ENCODE measurements around the gene TMPRSS7. TPM values are rescaled to one million over a fixed set of nuclear protein-coding genes. Genes with fewer than 3 reads are reported as not detected.

Gene TMPRSS7
- polyA plus RNA-seq, 3 donors, result not detected

DNA sequence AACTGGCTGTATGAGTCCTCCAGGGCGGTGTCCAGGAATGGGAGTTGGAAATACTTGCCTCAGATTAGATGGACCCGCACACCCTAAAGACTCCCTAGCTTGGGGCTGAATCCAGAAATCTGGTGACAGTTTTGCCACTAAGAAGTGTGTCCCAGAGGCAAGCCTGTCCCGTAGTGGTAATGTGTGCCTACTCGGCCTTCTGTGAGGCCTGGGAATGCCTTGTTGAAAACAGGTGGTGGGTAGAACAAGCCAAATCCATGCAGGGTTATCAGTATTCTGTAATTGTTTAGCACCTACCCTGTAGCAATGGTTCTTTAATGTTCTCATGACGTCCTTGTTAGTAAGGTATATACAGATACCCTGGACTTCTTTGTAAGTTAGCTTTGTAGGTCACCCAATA lies 53.2 kb downstream of the TMPRSS7 start:
- peak overlapping the region in 1 of 2 donors; percentile 92 for H3K4me3 Mint-ChIP-seq
- intact Hi-C loops (cut with micrococcal nuclease), result no loop called here
- Histone ChIP-seq H3K9ac (ENCODE audit: insufficient read depth, low read length, poor library complexity, severe bottlenecking) (no peak overlapping the region), H3K36me3 (replicated peaks in 1 of 2; ENCODE audit: control insufficient read depth in 1 of 2, insufficient read depth in 2 of 2, low read length in 2 of 2) (no peaks in the 10 kb centered on the region), H3K4me3 (replicated peaks in 1 of 3; ENCODE audit: low read depth in 2 of 3, low read length in 3 of 3) (no peak overlapping the region), H3K9me3 (replicated peaks in 1 of 2; ENCODE audit: control insufficient read depth in 1 of 2, insufficient read depth in 1 of 2, low read length in 2 of 2) (peaks cover 0 to 8% of the 10 kb centered on the region in 2 donors), H3K27ac (ENCODE audit: low read depth in 1 of 2, low read length in 2 of 2) (no peak overlapping the region), H3K27me3 (ENCODE audit: control insufficient read depth in 2 of 2, insufficient read depth in 2 of 2, low read length in 2 of 2) (peaks cover 89 to 94% of the 10 kb centered on the region in 2 donors), H3K4me2 (replicated peaks; ENCODE audit: extremely low read depth, low read length, poor library complexity, severe bottlenecking) (no peak overlapping the region), H2AFZ (ENCODE audit: insufficient read depth, low read depth, low read length, poor library complexity, severe bottlenecking) (no peak overlapping the region), H4K20me1 (ENCODE audit: insufficient read depth, low read length) (no peaks in the 10 kb centered on the region), H3K79me2 (ENCODE audit: insufficient read depth, low read length) (no peaks in the 10 kb centered on the region), H3K4me1 (ENCODE audit: control insufficient read depth in 1 of 2, insufficient read depth in 2 of 2, low read length in 2 of 2) (peaks cover 22 to 26% of the 10 kb centered on the region in 2 donors)
- WGBS (ENCODE audit: insufficient coverage), result 92% methylated on average over 5 of the region's 5 CpGs
- H3K27me3 Mint-ChIP-seq (ENCODE audit: low read depth in 3 of 3), result peaks cover 89 to 96% (median 92%) of the 10 kb centered on the region in 3 donors
- peaks cover 36% of the 10 kb centered on the region for H3K4me1 Mint-ChIP-seq
- DNase-seq, result no peak
- no peak overlapping the region for H3K27ac Mint-ChIP-seq
- H3K36me3 Mint-ChIP-seq, result peaks cover 0 to 10% of the 10 kb centered on the region in 2 donors
- TF ChIP-seq, protein P1, sequence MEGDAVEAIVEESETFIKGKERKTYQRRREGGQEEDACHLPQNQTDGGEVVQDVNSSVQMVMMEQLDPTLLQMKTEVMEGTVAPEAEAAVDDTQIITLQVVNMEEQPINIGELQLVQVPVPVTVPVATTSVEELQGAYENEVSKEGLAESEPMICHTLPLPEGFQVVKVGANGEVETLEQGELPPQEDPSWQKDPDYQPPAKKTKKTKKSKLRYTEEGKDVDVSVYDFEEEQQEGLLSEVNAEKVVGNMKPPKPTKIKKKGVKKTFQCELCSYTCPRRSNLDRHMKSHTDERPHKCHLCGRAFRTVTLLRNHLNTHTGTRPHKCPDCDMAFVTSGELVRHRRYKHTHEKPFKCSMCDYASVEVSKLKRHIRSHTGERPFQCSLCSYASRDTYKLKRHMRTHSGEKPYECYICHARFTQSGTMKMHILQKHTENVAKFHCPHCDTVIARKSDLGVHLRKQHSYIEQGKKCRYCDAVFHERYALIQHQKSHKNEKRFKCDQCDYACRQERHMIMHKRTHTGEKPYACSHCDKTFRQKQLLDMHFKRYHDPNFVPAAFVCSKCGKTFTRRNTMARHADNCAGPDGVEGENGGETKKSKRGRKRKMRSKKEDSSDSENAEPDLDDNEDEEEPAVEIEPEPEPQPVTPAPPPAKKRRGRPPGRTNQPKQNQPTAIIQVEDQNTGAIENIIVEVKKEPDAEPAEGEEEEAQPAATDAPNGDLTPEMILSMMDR (IDR thresholded peaks at IDR 0.05), result no peak
- H3K9me3 Mint-ChIP-seq, result peaks cover 0 to 26% (median 8%) of the 10 kb centered on the region in 7 donors

DNA sequence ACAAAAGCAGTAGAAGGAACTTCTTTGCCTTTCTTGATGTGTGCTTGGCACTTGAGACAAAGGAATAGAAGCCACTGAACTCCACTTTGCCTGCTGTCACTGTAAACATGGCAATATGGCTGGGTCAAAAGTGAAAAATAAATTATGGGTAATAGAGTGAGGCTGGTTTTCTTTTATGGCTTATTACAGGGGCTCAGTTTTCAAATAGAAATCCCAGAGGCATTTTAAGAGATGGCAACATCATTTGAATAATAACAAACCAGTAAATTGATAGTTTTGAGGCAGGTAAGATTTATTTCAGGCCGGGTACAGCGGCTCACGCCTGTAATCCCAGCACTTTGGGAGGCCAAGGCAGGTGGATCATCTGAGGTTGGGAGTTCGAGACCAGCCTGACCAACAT lies 54.4 kb downstream of the TMPRSS7 start:
- H2AFZ ChIP-seq (ENCODE audit: insufficient read depth, low read depth, low read length, poor library complexity, severe bottlenecking), result no peak overlapping the region
- H3K4me1 Mint-ChIP-seq, result peaks cover 40% of the 10 kb centered on the region
- no peak overlapping the region for H3K27ac ChIP-seq (ENCODE audit: low read depth in 1 of 2, low read length in 2 of 2)
- peaks cover 0 to 26% (median 8%) of the 10 kb centered on the region in 7 donors for H3K9me3 Mint-ChIP-seq
- H3K79me2 ChIP-seq (ENCODE audit: insufficient read depth, low read length), result no peaks in the 10 kb centered on the region
- H3K36me3 ChIP-seq (replicated peaks in 1 of 2; ENCODE audit: control insufficient read depth in 1 of 2, insufficient read depth in 2 of 2, low read length in 2 of 2), result no peaks in the 10 kb centered on the region
- H3K9ac ChIP-seq (ENCODE audit: insufficient read depth, low read length, poor library complexity, severe bottlenecking), result no peak overlapping the region
- TF ChIP-seq, protein P1 (IDR thresholded peaks at IDR 0.05), result no peak
- peak overlapping the region in 1 of 2 donors; percentile 83 for H3K4me3 Mint-ChIP-seq
- no CpG with 5 or more reads among the region's 4 CpGs for WGBS (ENCODE audit: insufficient coverage)
- DNase-seq, result no peak
- H3K36me3 Mint-ChIP-seq, result peaks cover 4 to 10% of the 10 kb centered on the region in 2 donors
- H3K27ac Mint-ChIP-seq, result no peak overlapping the region
- intact Hi-C loops (cut with micrococcal nuclease), result no loop called here
- no peaks in the 10 kb centered on the region for H4K20me1 ChIP-seq (ENCODE audit: insufficient read depth, low read length)
- peaks cover 93 to 96% (median 95%) of the 10 kb centered on the region in 3 donors for H3K27me3 Mint-ChIP-seq (ENCODE audit: low read depth in 3 of 3)
- no peak overlapping the region for H3K4me2 ChIP-seq (replicated peaks; ENCODE audit: extremely low read depth, low read length, poor library complexity, severe bottlenecking)
- H3K4me1 ChIP-seq (ENCODE audit: control insufficient read depth in 1 of 2, insufficient read depth in 2 of 2, low read length in 2 of 2), result peaks cover 22 to 26% of the 10 kb centered on the region in 2 donors
- H3K27me3 ChIP-seq (ENCODE audit: control insufficient read depth in 2 of 2, insufficient read depth in 2 of 2, low read length in 2 of 2), result peaks cover 91 to 96% of the 10 kb centered on the region in 2 donors
- H3K4me3 ChIP-seq (replicated peaks in 1 of 3; ENCODE audit: low read depth in 2 of 3, low read length in 3 of 3), result no peak overlapping the region
- H3K9me3 ChIP-seq (replicated peaks in 1 of 2; ENCODE audit: control insufficient read depth in 1 of 2, insufficient read depth in 1 of 2, low read length in 2 of 2), result peaks cover 0 to 8% of the 10 kb centered on the region in 2 donors

Data from CD14-positive monocyte (primary cell).